ENCODE data around the gene SLC22A13.
"Not testable (repeated sequence)": the region's sequence is repeated elsewhere in the genome, so short reads cannot be mapped to it uniquely, and the experiment has no call there.

Gene SLC22A13

GRCh38 chr3:38266810-38267209 lies 1.2 kb downstream of the SLC22A13 start:
- DNase-seq: no peak

- no peak for DNase-seq
Measured at GRCh38 chr3:38267662-38268061, 2.0 kb downstream of the SLC22A13 start.

GRCh38 chr3:38268087-38268486 lies 2.5 kb downstream of the SLC22A13 start:
- DNase-seq: no peak

- DNase-seq: no peak
Measured at GRCh38 chr3:38268522-38268921, 2.9 kb downstream of the SLC22A13 start.

- no peak for DNase-seq
Measured at GRCh38 chr3:38270606-38271005, 5.0 kb downstream of the SLC22A13 start.

- DNase-seq: no peak
Measured at GRCh38 chr3:38271553-38271952, 5.9 kb downstream of the SLC22A13 start.

GRCh38 chr3:38274864-38275649 lies 9.4 kb downstream of the SLC22A13 start:
- DNase-seq: no peak

GRCh38 chr3:38275658-38276057 lies 10.0 kb downstream of the SLC22A13 start:
- no peak for DNase-seq

- DNase-seq: no peak
Measured at GRCh38 chr3:38276081-38276916, 10.7 kb downstream of the SLC22A13 start.

GRCh38 chr3:38276917-38277630 lies 11.5 kb downstream of the SLC22A13 start:
- no peak for DNase-seq

- DNase-seq: no peak
Measured at GRCh38 chr3:38278841-38279240, 13.2 kb downstream of the SLC22A13 start.

GRCh38 chr3:38281895-38282686 lies 16.5 kb downstream of the SLC22A13 start, which contains the start of gene SLC22A14:
TSS of gene SLC22A14 (plus strand) at chr3:38282294. CDS start at chr3:38306027, 23,733 bp downstream.
- DNase-seq: no peak

- no peak for DNase-seq
Measured at GRCh38 chr3:38283810-38284755, 18.5 kb downstream of the SLC22A13 start.

- DNase-seq: no peak
Measured at GRCh38 chr3:38284756-38285150, 19.1 kb downstream of the SLC22A13 start.

- not testable (repeated sequence) for DNase-seq
Measured at GRCh38 chr3:38289286-38290217, 23.9 kb downstream of the SLC22A13 start.

- DNase-seq: not testable (repeated sequence)
Measured at GRCh38 chr3:38297053-38297452, 31.4 kb downstream of the SLC22A13 start.

GRCh38 chr3:38297537-38297936 lies 31.9 kb downstream of the SLC22A13 start:
- DNase-seq: no peak

- no peak for DNase-seq
Measured at GRCh38 chr3:38297947-38298711, 32.5 kb downstream of the SLC22A13 start.

GRCh38 chr3:38306941-38307340 lies 41.3 kb downstream of the SLC22A13 start:
- DNase-seq: no peak
